ENCODE measurements around the gene SLC16A12. TPM values are rescaled to one million over a fixed set of nuclear protein-coding genes. Genes with fewer than 3 reads are reported as not detected.

Gene SLC16A12
- total and polyA plus RNA-seq, 2 experiments from 2014 or later: 5.7 to 5.9 TPM

DNA sequence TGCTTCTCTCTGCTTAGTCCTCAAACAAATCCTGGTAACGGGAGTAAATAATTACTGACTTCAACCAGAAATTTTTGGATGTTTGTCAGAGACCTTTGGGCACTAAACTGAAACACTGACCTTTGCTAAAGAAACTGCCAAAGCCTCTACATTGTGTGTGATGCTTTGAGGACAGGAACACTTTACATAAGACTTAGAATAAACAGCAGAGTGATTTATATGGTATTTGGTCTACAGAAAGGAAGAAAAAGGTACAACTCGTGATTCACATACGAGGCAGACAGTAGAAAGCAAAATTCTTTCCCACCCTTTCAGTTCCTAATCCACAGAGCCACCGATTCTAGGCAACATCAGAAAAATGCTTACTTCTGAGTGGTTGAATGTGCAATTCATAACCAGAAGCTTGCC is 59.8 kb downstream of the SLC16A12 start:
- H3K27ac ChIP-seq: peak overlapping the region; percentile 83
- WGBS (ENCODE audit: low lambda C conversion rate, missing lambda C conversion rate): 30% methylated on average over 4 of the region's 4 CpGs
- no peak overlapping the region for H3K4me2 ChIP-seq
- no peaks in the 10 kb centered on the region for H4K20me1 ChIP-seq (ENCODE audit: insufficient read depth, poor library complexity, severe bottlenecking)
- no peaks in the 10 kb centered on the region for H3K9me2 ChIP-seq (replicated peaks; ENCODE audit: insufficient read depth)
- H3K4me3 ChIP-seq: no peak overlapping the region
- H3K4me1 ChIP-seq (ENCODE audit: insufficient read depth): peaks cover 56% of the 10 kb centered on the region
- H3K27me3 ChIP-seq: no peaks in the 10 kb centered on the region
- no peak for DNase-seq (ENCODE audit: low spot score)
- no peaks in the 10 kb centered on the region for H3K9me3 ChIP-seq (ENCODE audit: low read depth)
- H2AFZ ChIP-seq: no peak overlapping the region
- H3K79me2 ChIP-seq: no peaks in the 10 kb centered on the region
- H3K36me3 ChIP-seq (replicated peaks; ENCODE audit: insufficient read depth, low read depth): no peaks in the 10 kb centered on the region
- TF ChIP-seq EZH2 (IDR thresholded peaks at IDR 0.05; ENCODE audit: borderline replicate concordance) (no peak), EZH2phosphoT487 (IDR thresholded peaks at IDR 0.05; ENCODE audit: low read depth, severe bottlenecking, unreplicated experiment) (no peak)
- TF ChIP-seq, protein P1, sequence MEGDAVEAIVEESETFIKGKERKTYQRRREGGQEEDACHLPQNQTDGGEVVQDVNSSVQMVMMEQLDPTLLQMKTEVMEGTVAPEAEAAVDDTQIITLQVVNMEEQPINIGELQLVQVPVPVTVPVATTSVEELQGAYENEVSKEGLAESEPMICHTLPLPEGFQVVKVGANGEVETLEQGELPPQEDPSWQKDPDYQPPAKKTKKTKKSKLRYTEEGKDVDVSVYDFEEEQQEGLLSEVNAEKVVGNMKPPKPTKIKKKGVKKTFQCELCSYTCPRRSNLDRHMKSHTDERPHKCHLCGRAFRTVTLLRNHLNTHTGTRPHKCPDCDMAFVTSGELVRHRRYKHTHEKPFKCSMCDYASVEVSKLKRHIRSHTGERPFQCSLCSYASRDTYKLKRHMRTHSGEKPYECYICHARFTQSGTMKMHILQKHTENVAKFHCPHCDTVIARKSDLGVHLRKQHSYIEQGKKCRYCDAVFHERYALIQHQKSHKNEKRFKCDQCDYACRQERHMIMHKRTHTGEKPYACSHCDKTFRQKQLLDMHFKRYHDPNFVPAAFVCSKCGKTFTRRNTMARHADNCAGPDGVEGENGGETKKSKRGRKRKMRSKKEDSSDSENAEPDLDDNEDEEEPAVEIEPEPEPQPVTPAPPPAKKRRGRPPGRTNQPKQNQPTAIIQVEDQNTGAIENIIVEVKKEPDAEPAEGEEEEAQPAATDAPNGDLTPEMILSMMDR (IDR thresholded peaks at IDR 0.05; ENCODE audit: poor library complexity): no peak

DNA sequence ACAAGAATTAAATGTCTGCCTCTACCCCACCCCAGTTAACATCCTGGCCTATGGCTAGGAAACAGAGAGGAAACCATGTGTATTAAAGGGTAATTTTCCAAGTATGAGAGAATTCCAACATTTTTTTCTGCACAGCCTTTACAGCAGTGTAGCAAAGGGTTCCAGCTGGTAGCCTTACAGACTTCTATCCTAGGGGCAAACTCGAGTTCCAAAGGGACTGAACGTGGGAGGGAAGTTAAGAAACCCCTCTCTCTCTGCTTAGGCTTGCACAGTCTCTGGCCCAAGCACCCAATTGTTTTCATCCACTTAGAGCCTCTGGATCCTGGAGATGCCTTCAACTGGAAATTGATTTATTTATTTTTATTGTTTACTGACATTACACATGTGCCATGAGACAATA is 60.3 kb downstream of the SLC16A12 start:
- Histone ChIP-seq H3K9me2 (replicated peaks; ENCODE audit: insufficient read depth) (no peaks in the 10 kb centered on the region), H3K4me3 (no peak overlapping the region), H3K4me1 (ENCODE audit: insufficient read depth) (peaks cover 56% of the 10 kb centered on the region), H3K9me3 (ENCODE audit: low read depth) (no peaks in the 10 kb centered on the region), H3K27me3 (no peaks in the 10 kb centered on the region), H3K4me2 (no peak overlapping the region), H2AFZ (no peak overlapping the region), H4K20me1 (ENCODE audit: insufficient read depth, poor library complexity, severe bottlenecking) (no peaks in the 10 kb centered on the region), H3K36me3 (replicated peaks; ENCODE audit: insufficient read depth, low read depth) (no peaks in the 10 kb centered on the region), H3K79me2 (no peaks in the 10 kb centered on the region), H3K27ac (peak overlapping the region; percentile 83)
- TF ChIP-seq EZH2 (IDR thresholded peaks at IDR 0.05; ENCODE audit: borderline replicate concordance) (no peak), EZH2phosphoT487 (IDR thresholded peaks at IDR 0.05; ENCODE audit: low read depth, severe bottlenecking, unreplicated experiment) (no peak)
- WGBS (ENCODE audit: low lambda C conversion rate, missing lambda C conversion rate): 60% methylated on average over 2 of the region's 2 CpGs
- no peak for DNase-seq (ENCODE audit: low spot score)

DNA sequence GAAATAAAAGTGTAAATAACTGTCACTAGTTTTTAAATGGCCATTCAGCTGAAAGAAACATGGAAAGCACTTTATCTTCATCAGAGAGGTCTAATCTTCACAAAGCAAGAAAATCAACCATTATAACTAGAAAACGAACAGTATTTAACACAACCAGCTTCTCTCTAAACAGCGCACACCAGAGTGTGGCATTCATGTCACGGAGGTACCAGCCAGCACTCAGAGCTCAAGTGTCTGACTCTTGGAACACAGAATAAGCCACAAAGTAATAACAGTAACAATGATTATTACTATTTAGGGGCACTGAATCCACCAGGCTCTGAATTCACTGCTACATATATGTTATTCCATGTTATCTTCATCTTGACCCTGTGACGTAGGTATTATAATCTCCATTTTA is 60.9 kb downstream of the SLC16A12 start:
- no peak for TF ChIP-seq EZH2 (IDR thresholded peaks at IDR 0.05; ENCODE audit: borderline replicate concordance)
- TF ChIP-seq, protein P1 (IDR thresholded peaks at IDR 0.05; ENCODE audit: poor library complexity): no peak
- no peak for TF ChIP-seq EZH2phosphoT487 (IDR thresholded peaks at IDR 0.05; ENCODE audit: low read depth, severe bottlenecking, unreplicated experiment)
- Histone ChIP-seq H4K20me1 (ENCODE audit: insufficient read depth, poor library complexity, severe bottlenecking) (no peaks in the 10 kb centered on the region), H3K27ac (no peak overlapping the region)

DNA sequence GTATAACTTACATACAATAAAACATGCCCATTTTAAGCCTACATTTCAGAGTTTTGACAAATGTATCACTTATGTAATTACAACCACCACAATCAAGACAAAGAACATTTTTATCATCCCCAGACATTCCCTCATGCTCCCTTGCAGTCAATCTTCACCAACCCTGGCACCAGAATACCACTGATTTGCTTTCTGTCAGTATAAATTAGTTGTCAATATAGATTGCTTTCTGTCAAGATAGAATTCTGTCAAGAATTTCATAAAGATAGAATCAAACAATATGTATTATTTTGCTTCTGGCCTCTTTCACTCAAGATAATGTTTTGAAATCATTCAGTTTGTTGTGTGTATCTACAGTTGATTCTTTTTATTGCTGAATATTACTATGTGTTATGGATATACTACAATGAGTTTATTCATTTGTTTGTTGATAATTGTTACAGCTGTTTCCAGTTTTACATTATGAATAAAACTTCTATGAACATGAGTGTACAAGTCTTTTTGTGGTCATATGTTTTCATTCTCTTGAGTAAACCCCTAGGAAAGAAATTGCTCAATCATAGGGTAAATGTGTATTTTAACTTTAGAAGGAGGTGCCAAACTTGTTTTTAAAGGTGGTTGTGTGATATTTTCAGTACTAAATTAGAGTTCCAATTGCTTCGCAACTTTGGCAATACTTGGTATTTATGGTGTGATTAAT is 64.1 kb downstream of the SLC16A12 start:
- no peak overlapping the region for H3K27ac ChIP-seq
- H3K4me2 ChIP-seq: no peak overlapping the region
- no peaks in the 10 kb centered on the region for H3K9me3 ChIP-seq (ENCODE audit: low read depth)
- no peak for DNase-seq (ENCODE audit: low spot score)
- H3K4me3 ChIP-seq: no peak overlapping the region
- H3K36me3 ChIP-seq (replicated peaks; ENCODE audit: insufficient read depth, low read depth): no peaks in the 10 kb centered on the region
- no peaks in the 10 kb centered on the region for H4K20me1 ChIP-seq (ENCODE audit: insufficient read depth, poor library complexity, severe bottlenecking)
- WGBS (ENCODE audit: low lambda C conversion rate, missing lambda C conversion rate): 100% methylated on average over 1 of the region's 1 CpG
- no peaks in the 10 kb centered on the region for H3K9me2 ChIP-seq (replicated peaks; ENCODE audit: insufficient read depth)
- TF ChIP-seq EZH2 (IDR thresholded peaks at IDR 0.05; ENCODE audit: borderline replicate concordance) (no peak), EZH2phosphoT487 (IDR thresholded peaks at IDR 0.05; ENCODE audit: low read depth, severe bottlenecking, unreplicated experiment) (no peak)
- TF ChIP-seq, protein P1 (IDR thresholded peaks at IDR 0.05; ENCODE audit: poor library complexity): no peak
- H3K4me1 ChIP-seq (ENCODE audit: insufficient read depth): peaks cover 37% of the 10 kb centered on the region
- no peaks in the 10 kb centered on the region for H3K79me2 ChIP-seq
- no peaks in the 10 kb centered on the region for H3K27me3 ChIP-seq
- no peak overlapping the region for H2AFZ ChIP-seq

More for the DNA sequence above, 60.9 kb downstream of the SLC16A12 start:
- H3K9me3 ChIP-seq (ENCODE audit: low read depth): no peaks in the 10 kb centered on the region
- no peak overlapping the region for H3K4me2 ChIP-seq
- 94% methylated on average over 4 of the region's 4 CpGs for WGBS (ENCODE audit: low lambda C conversion rate, missing lambda C conversion rate)
- no peak for DNase-seq (ENCODE audit: low spot score)
- no peak overlapping the region for H3K4me3 ChIP-seq
- no peaks in the 10 kb centered on the region for H3K27me3 ChIP-seq
- H2AFZ ChIP-seq: no peak overlapping the region
- H3K36me3 ChIP-seq (replicated peaks; ENCODE audit: insufficient read depth, low read depth): no peaks in the 10 kb centered on the region
- H3K79me2 ChIP-seq: no peaks in the 10 kb centered on the region
- peaks cover 51% of the 10 kb centered on the region for H3K4me1 ChIP-seq (ENCODE audit: insufficient read depth)
- no peaks in the 10 kb centered on the region for H3K9me2 ChIP-seq (replicated peaks; ENCODE audit: insufficient read depth)

Measured in hepatocyte (in vitro differentiated cells).